ENCODE results near the gene TLN1.

DNA sequence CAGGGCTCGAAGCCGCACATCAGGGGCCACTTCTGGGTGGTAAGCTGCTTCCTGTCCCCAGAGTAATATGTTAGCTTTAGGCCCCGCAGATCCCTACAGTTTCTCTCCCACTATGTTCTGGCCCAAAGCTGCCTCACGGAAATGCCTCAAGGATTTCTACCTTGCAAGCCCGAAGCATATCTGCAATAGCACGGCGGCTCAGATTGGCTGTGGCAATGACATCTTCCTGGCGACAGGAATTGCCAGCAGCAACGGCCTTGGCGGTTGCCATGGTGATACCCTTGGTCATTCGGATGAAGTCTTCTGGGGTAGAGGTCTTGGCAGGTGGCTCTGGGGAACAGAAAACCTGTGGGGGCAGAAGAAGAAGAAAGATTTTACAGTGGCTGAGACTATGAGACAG is 32.0 kb downstream of the TLN1 start:
- TF ChIP-seq, protein P1, sequence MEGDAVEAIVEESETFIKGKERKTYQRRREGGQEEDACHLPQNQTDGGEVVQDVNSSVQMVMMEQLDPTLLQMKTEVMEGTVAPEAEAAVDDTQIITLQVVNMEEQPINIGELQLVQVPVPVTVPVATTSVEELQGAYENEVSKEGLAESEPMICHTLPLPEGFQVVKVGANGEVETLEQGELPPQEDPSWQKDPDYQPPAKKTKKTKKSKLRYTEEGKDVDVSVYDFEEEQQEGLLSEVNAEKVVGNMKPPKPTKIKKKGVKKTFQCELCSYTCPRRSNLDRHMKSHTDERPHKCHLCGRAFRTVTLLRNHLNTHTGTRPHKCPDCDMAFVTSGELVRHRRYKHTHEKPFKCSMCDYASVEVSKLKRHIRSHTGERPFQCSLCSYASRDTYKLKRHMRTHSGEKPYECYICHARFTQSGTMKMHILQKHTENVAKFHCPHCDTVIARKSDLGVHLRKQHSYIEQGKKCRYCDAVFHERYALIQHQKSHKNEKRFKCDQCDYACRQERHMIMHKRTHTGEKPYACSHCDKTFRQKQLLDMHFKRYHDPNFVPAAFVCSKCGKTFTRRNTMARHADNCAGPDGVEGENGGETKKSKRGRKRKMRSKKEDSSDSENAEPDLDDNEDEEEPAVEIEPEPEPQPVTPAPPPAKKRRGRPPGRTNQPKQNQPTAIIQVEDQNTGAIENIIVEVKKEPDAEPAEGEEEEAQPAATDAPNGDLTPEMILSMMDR (IDR thresholded peaks at IDR 0.05), result no peak
- no peak for TF ChIP-seq EZH2 (IDR thresholded peaks at IDR 0.05; ENCODE audit: borderline replicate concordance, insufficient read depth, low read depth, low read length, poor library complexity, severe bottlenecking)
